Trophoblast cell (in vitro differentiated cells and primary cell): ENCODE data around the gene ASAP3.

Source experiments
- DNase-seq, 2 donors: peaks; one replicate each; pipeline ENCODE4 v3.0.0-alpha.2; 2016
- H2AFZ ChIP-seq: 2 replicates; pipeline ENCODE4 v1.6.1; 2013; ENCODE audit warnings: low read length, moderate library complexity, mild to moderate bottlenecking; ENCODE audit not compliant: insufficient read depth, poor library complexity
- H2AK5ac ChIP-seq: 2 replicates; pipeline ENCODE4 v1.6.1; 2013; ENCODE audit warnings: mild to moderate bottlenecking, low read length
- H2BK120ac ChIP-seq: 2 replicates; pipeline ENCODE4 v1.6.1; 2013; ENCODE audit warnings: low read length, mild to moderate bottlenecking, moderate library complexity; ENCODE audit not compliant: insufficient read depth, poor library complexity
- H2BK12ac ChIP-seq: 2 replicates; pipeline ENCODE4 v1.6.1; 2013; ENCODE audit warnings: mild to moderate bottlenecking, low read length, moderate library complexity
- H2BK5ac ChIP-seq: 2 replicates; pipeline ENCODE4 v1.6.1; 2013; ENCODE audit warnings: low read length, low read depth, moderate library complexity, mild to moderate bottlenecking; ENCODE audit not compliant: poor library complexity
- H3K14ac ChIP-seq: 2 replicates; pipeline ENCODE4 v1.6.1; 2013; ENCODE audit warnings: mild to moderate bottlenecking, low read length
- H3K18ac ChIP-seq: 2 replicates; pipeline ENCODE4 v1.6.1; 2013; ENCODE audit warnings: mild to moderate bottlenecking, low read length
- H3K23ac ChIP-seq: 2 replicates; pipeline ENCODE4 v1.6.1; 2013; ENCODE audit warnings: low read length
- H3K27ac ChIP-seq: 2 replicates; pipeline ENCODE4 v1.5.1; 2013; ENCODE audit warnings: low read depth, mild to moderate bottlenecking, inconsistent platforms, low read length, moderate library complexity
- H3K27me3 ChIP-seq: 2 replicates; pipeline ENCODE4 v1.6.1; 2013; ENCODE audit warnings: inconsistent platforms, mild to moderate bottlenecking, low read length, moderate library complexity; ENCODE audit not compliant: insufficient read depth
- H3K36me3 ChIP-seq, 2 experiments: 1 replicate in 1 of 2; 2 replicates in 1 of 2; pipeline ENCODE4 v1.6.1; 2013; ENCODE audit warnings: low read length in 2 of 2, mild to moderate bottlenecking in 2 of 2, moderate library complexity in 1 of 2; ENCODE audit not compliant: insufficient read depth in 2 of 2, control insufficient read depth in 1 of 2
- H3K4ac ChIP-seq: 2 replicates; pipeline ENCODE4 v1.6.1; 2013; ENCODE audit warnings: low read depth, mild to moderate bottlenecking, low read length, moderate library complexity
- H3K4me1 ChIP-seq, 2 experiments: 1 replicate in 1 of 2; 2 replicates in 1 of 2; pipeline ENCODE4 v1.6.1; 2013; ENCODE audit warnings: low read length in 2 of 2, mild to moderate bottlenecking in 2 of 2, moderate library complexity in 1 of 2; ENCODE audit not compliant: insufficient read depth in 2 of 2, control insufficient read depth in 1 of 2
- H3K4me2 ChIP-seq: 2 replicates; pipeline ENCODE4 v1.6.1; 2013; ENCODE audit warnings: inconsistent platforms, mild to moderate bottlenecking, low read length, moderate library complexity
- H3K4me3 ChIP-seq: 2 replicates; pipeline ENCODE4 v1.5.1; 2013; ENCODE audit warnings: mild to moderate bottlenecking, low read depth, low read length, inconsistent platforms
- H3K79me1 ChIP-seq: one replicate; pipeline ENCODE4 v1.6.1; 2013; ENCODE audit warnings: low read length
- H3K79me2 ChIP-seq: 2 replicates; pipeline ENCODE4 v1.6.1; 2013; ENCODE audit warnings: low read length, mild to moderate bottlenecking; ENCODE audit not compliant: control insufficient read depth, insufficient read depth, poor library complexity
- H3K9ac ChIP-seq: 2 replicates; pipeline ENCODE4 v1.6.1; 2013; ENCODE audit warnings: mild to moderate bottlenecking, low read length
- H3K9me3 ChIP-seq: 2 replicates; pipeline ENCODE4 v1.6.1; 2013; ENCODE audit warnings: low read depth, mild to moderate bottlenecking, control low read depth, inconsistent platforms, low read length; ENCODE audit not compliant: insufficient read depth
- H4K12ac ChIP-seq: 2 replicates; pipeline ENCODE4 v1.6.1; 2013; ENCODE audit warnings: low read depth, mild to moderate bottlenecking, low read length, moderate library complexity
- H4K8ac ChIP-seq: 2 replicates; pipeline ENCODE4 v1.6.1; 2013; ENCODE audit warnings: low read depth, mild to moderate bottlenecking, low read length, moderate library complexity
- H4K91ac ChIP-seq: one replicate; pipeline ENCODE4 v1.6.1; 2013; ENCODE audit warnings: low read depth, mild to moderate bottlenecking, low read length, moderate library complexity
- WGBS: extraction: QIAGEN DNeasy Blood & Tissue Kit; methylation state at CpG from one replicate; pipeline ENCODE4 v1.1.7; 2013; ENCODE audit warnings: missing lambda C conversion rate; ENCODE audit not compliant: insufficient read length, insufficient coverage; ENCODE audit errors: extremely low coverage; 5-methylcytosine and 5-hydroxymethylcytosine counted together

ASAP3 gene

GRCh38 chr1:23459338-23459757, 24.6 kb downstream of the ASAP3 start:
- Histone ChIP-seq H3K79me2 (no peaks in the 10 kb centered on the region), H2BK120ac (no peak overlapping the region), H3K9me3 (no peaks in the 10 kb centered on the region), H3K23ac (no peak overlapping the region), H3K27ac (no peak overlapping the region), H3K4me2 (no peak overlapping the region), H3K4me1 (no peaks in the 10 kb centered on the region), H3K27me3 (no peaks in the 10 kb centered on the region), H3K79me1 (no peaks in the 10 kb centered on the region), H4K8ac (no peak overlapping the region), H3K4me3 (no peak overlapping the region), H3K18ac (no peak overlapping the region), H2BK5ac (no peak overlapping the region), H4K12ac (no peak overlapping the region), H2BK12ac (no peak overlapping the region), H4K91ac (no peak overlapping the region), H3K9ac (no peak overlapping the region), H3K4ac (no peak overlapping the region), H2AK5ac (no peak overlapping the region), H2AFZ (no peak overlapping the region), H3K14ac (no peak overlapping the region), H3K36me3 (peaks cover 5 to 6% of the 10 kb centered on the region in 2 experiments)
- WGBS, result no CpG with 5 or more reads among the region's 2 CpGs
- no peak for DNase-seq

- Histone ChIP-seq H3K9ac (no peak overlapping the region), H2BK120ac (no peak overlapping the region), H3K14ac (no peak overlapping the region), H3K4me1 (peaks cover 12% of the 10 kb centered on the region in 2 experiments), H3K18ac (no peak overlapping the region), H2BK12ac (no peak overlapping the region), H3K27me3 (no peaks in the 10 kb centered on the region), H4K12ac (no peak overlapping the region), H3K27ac (no peak overlapping the region), H2AFZ (no peak overlapping the region), H3K4ac (no peak overlapping the region), H3K4me2 (no peak overlapping the region), H4K91ac (no peak overlapping the region), H3K9me3 (no peaks in the 10 kb centered on the region), H3K4me3 (no peak overlapping the region), H3K23ac (no peak overlapping the region), H4K8ac (no peak overlapping the region), H2AK5ac (no peak overlapping the region), H3K36me3 (peaks cover 5 to 6% of the 10 kb centered on the region in 2 experiments), H3K79me1 (peaks cover 2% of the 10 kb centered on the region), H3K79me2 (no peaks in the 10 kb centered on the region), H2BK5ac (no peak overlapping the region)
- no CpG with 5 or more reads among the region's 5 CpGs for WGBS
- no peak for DNase-seq
Observed at GRCh38 chr1:23456226-23456625, 27.8 kb downstream of the ASAP3 start.

- Histone ChIP-seq H3K4me2 (no peak overlapping the region), H2BK120ac (no peak overlapping the region), H3K27ac (no peak overlapping the region), H2AFZ (no peak overlapping the region), H2AK5ac (no peak overlapping the region), H4K91ac (no peak overlapping the region), H3K36me3 (peaks cover 6 to 7% of the 10 kb centered on the region in 2 experiments), H3K79me2 (no peaks in the 10 kb centered on the region), H3K4me3 (no peak overlapping the region), H3K27me3 (no peaks in the 10 kb centered on the region), H3K4me1 (peaks cover 12 to 17% of the 10 kb centered on the region in 2 experiments), H3K9me3 (peaks cover 2% of the 10 kb centered on the region), H3K23ac (no peak overlapping the region), H3K14ac (no peak overlapping the region), H3K79me1 (peaks cover 2% of the 10 kb centered on the region), H3K4ac (no peak overlapping the region), H2BK5ac (no peak overlapping the region), H3K9ac (no peak overlapping the region), H2BK12ac (no peak overlapping the region), H3K18ac (no peak overlapping the region), H4K8ac (no peak overlapping the region), H4K12ac (no peak overlapping the region)
- WGBS, result no CpG with 5 or more reads among the region's 3 CpGs
- no peak for DNase-seq
Observed at GRCh38 chr1:23453455-23454000, 30.5 kb downstream of the ASAP3 start.

GRCh38 chr1:23452011-23452411, 32.0 kb downstream of the ASAP3 start:
- peak; percentile 52 to 72 for DNase-seq
- Histone ChIP-seq H3K18ac (no peak overlapping the region), H3K4me3 (no peak overlapping the region), H3K79me2 (no peaks in the 10 kb centered on the region), H3K36me3 (peaks cover 6 to 7% of the 10 kb centered on the region in 2 experiments), H3K9ac (no peak overlapping the region), H3K79me1 (peaks cover 2% of the 10 kb centered on the region), H3K27ac (no peak overlapping the region), H3K4me1 (peaks cover 12 to 17% of the 10 kb centered on the region in 2 experiments), H3K14ac (no peak overlapping the region), H2AFZ (no peak overlapping the region), H4K91ac (no peak overlapping the region), H2BK12ac (no peak overlapping the region), H3K4me2 (no peak overlapping the region), H3K23ac (no peak overlapping the region), H4K8ac (no peak overlapping the region), H2AK5ac (no peak overlapping the region), H3K27me3 (no peaks in the 10 kb centered on the region), H3K9me3 (peaks cover 2% of the 10 kb centered on the region), H3K4ac (no peak overlapping the region), H2BK5ac (no peak overlapping the region), H2BK120ac (no peak overlapping the region), H4K12ac (no peak overlapping the region)
- no CpG with 5 or more reads among the region's 5 CpGs for WGBS
